IPS DF 4.7 (cell line): ENCODE results near the gene PIK3AP1.

ENCODE experiments used
- DNase-seq: peaks from one replicate; pipeline ENCODE4 v3.0.0-alpha.2; 2013; ENCODE audit warnings: low spot score; ENCODE audit errors: extremely low read depth

Gene PIK3AP1

GRCh38 chr10:96673318-96674099, 46.8 kb downstream of the PIK3AP1 start:
- no peak for DNase-seq

GRCh38 chr10:96672481-96673175, 47.7 kb downstream of the PIK3AP1 start:
- no peak for DNase-seq

GRCh38 chr10:96671211-96671890, 49.0 kb downstream of the PIK3AP1 start:
- no peak for DNase-seq

GRCh38 chr10:96670786-96671185, 49.5 kb downstream of the PIK3AP1 start:
- DNase-seq: no peak

- DNase-seq: no peak
These were observed 52.9 kb downstream of the PIK3AP1 start for GRCh38 chr10:96667401-96667800.

- no peak for DNase-seq
These were observed 53.6 kb downstream of the PIK3AP1 start for GRCh38 chr10:96666741-96667140.

GRCh38 chr10:96665306-96665705, 55.0 kb downstream of the PIK3AP1 start:
- DNase-seq: no peak

- DNase-seq: no peak
These were observed 55.8 kb downstream of the PIK3AP1 start for GRCh38 chr10:96664563-96664962.

GRCh38 chr10:96663797-96664196, 56.5 kb downstream of the PIK3AP1 start:
- DNase-seq: no peak

GRCh38 chr10:96661632-96662031, 58.7 kb downstream of the PIK3AP1 start:
- no peak for DNase-seq

GRCh38 chr10:96660297-96660696, 60.0 kb downstream of the PIK3AP1 start:
- DNase-seq: no peak

GRCh38 chr10:96658844-96659243, 61.5 kb downstream of the PIK3AP1 start:
- no peak for DNase-seq

- no peak for DNase-seq
These were observed 62.9 kb downstream of the PIK3AP1 start for GRCh38 chr10:96657385-96657784.

GRCh38 chr10:96656839-96657238, 63.5 kb downstream of the PIK3AP1 start:
- no peak for DNase-seq

GRCh38 chr10:96656198-96656577, 64.1 kb downstream of the PIK3AP1 start:
- DNase-seq: no peak

GRCh38 chr10:96655461-96656197, 64.7 kb downstream of the PIK3AP1 start:
- no peak for DNase-seq

GRCh38 chr10:96651998-96652431, 68.3 kb downstream of the PIK3AP1 start:
- no peak for DNase-seq

GRCh38 chr10:96650958-96651357, 69.4 kb downstream of the PIK3AP1 start:
- DNase-seq: no peak

- no peak for DNase-seq
These were observed 72.0 kb downstream of the PIK3AP1 start for GRCh38 chr10:96648297-96648696.

- DNase-seq: no peak
These were observed 72.8 kb downstream of the PIK3AP1 start for GRCh38 chr10:96647466-96647865.

- no peak for DNase-seq
These were observed 73.6 kb downstream of the PIK3AP1 start for GRCh38 chr10:96646751-96647166.

- no peak for DNase-seq
These were observed 74.0 kb downstream of the PIK3AP1 start for GRCh38 chr10:96646301-96646700.
